ENCODE data around the gene SLC2A10. TPM values are rescaled to one million over a fixed set of nuclear protein-coding genes. Genes with fewer than 3 reads are reported as not detected.

The SLC2A10 gene
- polyA plus RNA-seq, 1 donor (not counting 4 experiments of a cell fraction or from before 2014, with no cell fraction given), result not detected

GRCh38 chr20:46677608-46678007 is 31.8 kb upstream of the SLC2A10 start:
- H3K36me3 ChIP-seq (ENCODE audit: control insufficient read depth in 2 of 2, extremely low read depth in 1 of 2, insufficient read depth in 2 of 2, low read length in 2 of 2), result peaks cover 6 to 8% of the 10 kb centered on the region in 2 experiments
- H3K4me3 ChIP-seq (ENCODE audit: control insufficient read depth in 2 of 3, extremely low read depth in 1 of 3, insufficient read depth in 2 of 3, low read depth in 1 of 3, low read length in 3 of 3), result no peak overlapping the region
- no peaks in the 10 kb centered on the region for H3K9me3 ChIP-seq (ENCODE audit: control insufficient read depth, low read depth, low read length)
- TF ChIP-seq CTCF (optimal IDR thresholded peaks at IDR 0.05 in 1 of 3, IDR thresholded peaks at IDR 0.05 in 1 of 3, conservative IDR thresholded peaks at IDR 0.05 in 1 of 3; ENCODE audit: extremely low read depth in 1 of 3, insufficient read depth in 2 of 3, low read length in 3 of 3) (no peak), EZH2 (IDR thresholded peaks at IDR 0.05; ENCODE audit: low read length) (no peak)
- H4K20me1 ChIP-seq (ENCODE audit: control insufficient read depth, extremely low read depth, insufficient read depth, low read length), result peaks cover 4% of the 10 kb centered on the region
- no peaks in the 10 kb centered on the region for H3K27me3 ChIP-seq (ENCODE audit: control insufficient read depth, extremely low read depth, insufficient read depth, low read length)
- FAIRE-seq (no peak), DNase-seq (ENCODE audit: low read depth, low spot score) (no peak)
- no peak overlapping the region for H3K4me2 ChIP-seq (ENCODE audit: control insufficient read depth, extremely low read depth, insufficient read depth, low read depth, low read length)
- H3K4me1 ChIP-seq (ENCODE audit: control insufficient read depth, extremely low read depth, insufficient read depth, low read length), result no peaks in the 10 kb centered on the region
- H3K9me1 ChIP-seq (ENCODE audit: control insufficient read depth, extremely low read depth, insufficient read depth, low read length), result no peaks in the 10 kb centered on the region
- H2AFZ ChIP-seq (ENCODE audit: control insufficient read depth, low read length), result no peak overlapping the region
- no peak overlapping the region for H3K9ac ChIP-seq (ENCODE audit: control insufficient read depth, extremely low read depth, insufficient read depth, low read length)
- peaks cover 3% of the 10 kb centered on the region for H3K79me2 ChIP-seq (ENCODE audit: control insufficient read depth, insufficient read depth, low read length)
- no peak overlapping the region for H3K27ac ChIP-seq (ENCODE audit: control insufficient read depth, insufficient read depth, low read length)
- dilution Hi-C loops (cut with MboI; ENCODE audit: extremely low pct_ligation_motif_present, low sequenced_read_pairs), result no loop called here

DNA sequence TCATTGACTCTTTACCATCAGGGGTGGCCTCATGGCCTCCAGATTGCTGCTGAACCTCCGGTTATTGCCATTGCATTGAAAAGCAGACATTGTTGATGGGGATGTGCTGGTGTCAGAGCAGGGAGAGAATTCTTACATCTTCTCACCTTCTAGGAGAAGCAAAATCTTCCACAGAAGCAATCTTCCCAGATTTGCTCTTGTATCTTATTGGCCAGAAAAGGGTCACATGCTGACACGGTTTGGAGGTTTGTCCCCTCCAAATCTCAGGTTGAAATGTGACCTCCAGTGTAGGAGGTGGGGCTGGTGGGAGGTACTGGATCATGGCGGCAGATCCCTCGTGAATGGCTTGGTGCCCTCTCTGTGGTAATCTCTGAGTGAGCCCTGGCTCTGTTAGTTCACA is 30.9 kb upstream of the SLC2A10 start:
- H3K27me3 ChIP-seq (ENCODE audit: control insufficient read depth, extremely low read depth, insufficient read depth, low read length), result no peaks in the 10 kb centered on the region
- H4K20me1 ChIP-seq (ENCODE audit: control insufficient read depth, extremely low read depth, insufficient read depth, low read length), result peaks cover 4% of the 10 kb centered on the region
- dilution Hi-C loops (cut with MboI; ENCODE audit: extremely low pct_ligation_motif_present, low sequenced_read_pairs), result no loop called here
- DNase-seq (ENCODE audit: low read depth, low spot score) (no peak), FAIRE-seq (no peak)
- peaks cover 5% of the 10 kb centered on the region for H3K4me1 ChIP-seq (ENCODE audit: control insufficient read depth, extremely low read depth, insufficient read depth, low read length)
- no peak overlapping the region for H3K9ac ChIP-seq (ENCODE audit: control insufficient read depth, extremely low read depth, insufficient read depth, low read length)
- H2AFZ ChIP-seq (ENCODE audit: control insufficient read depth, low read length), result no peak overlapping the region
- H3K9me1 ChIP-seq (ENCODE audit: control insufficient read depth, extremely low read depth, insufficient read depth, low read length), result no peaks in the 10 kb centered on the region
- no peak overlapping the region for H3K27ac ChIP-seq (ENCODE audit: control insufficient read depth, insufficient read depth, low read length)
- H3K9me3 ChIP-seq (ENCODE audit: control insufficient read depth, low read depth, low read length), result no peaks in the 10 kb centered on the region
- H3K4me2 ChIP-seq (ENCODE audit: control insufficient read depth, extremely low read depth, insufficient read depth, low read depth, low read length), result no peak overlapping the region
- H3K36me3 ChIP-seq (ENCODE audit: control insufficient read depth in 2 of 2, extremely low read depth in 1 of 2, insufficient read depth in 2 of 2, low read length in 2 of 2), result peaks cover 6 to 8% of the 10 kb centered on the region in 2 experiments
- H3K4me3 ChIP-seq (ENCODE audit: control insufficient read depth in 2 of 3, extremely low read depth in 1 of 3, insufficient read depth in 2 of 3, low read depth in 1 of 3, low read length in 3 of 3), result no peak overlapping the region
- TF ChIP-seq EZH2 (IDR thresholded peaks at IDR 0.05; ENCODE audit: low read length) (no peak), CTCF (optimal IDR thresholded peaks at IDR 0.05 in 1 of 3, IDR thresholded peaks at IDR 0.05 in 1 of 3, conservative IDR thresholded peaks at IDR 0.05 in 1 of 3; ENCODE audit: extremely low read depth in 1 of 3, insufficient read depth in 2 of 3, low read length in 3 of 3) (no peak)
- H3K79me2 ChIP-seq (ENCODE audit: control insufficient read depth, insufficient read depth, low read length), result peaks cover 11% of the 10 kb centered on the region

Measured in keratinocyte (primary cell).